K562 (cell line): ENCODE measurements around the gene ZDHHC3. TPM values are rescaled to one million over a fixed set of nuclear protein-coding genes. Genes with fewer than 3 reads are reported as not detected.

Source experiments
- ATAC-seq: fragments of 200-7000 bp; cut with Tn5 transposase; 3 replicates; pipeline ENCODE4 v1.9.1; 2020; ENCODE audit warnings: moderate library complexity
- BruUV-seq: library from RNA; stranded (reverse); fragments of 400-500 nt; replicated peaks from 2 replicates; lab custom pipeline; 2021; lab: Mats Ljungman, UMichigan
- CTCF ChIA-PET: fragments of 300-600 bp; formaldehyde crosslinking; extraction: SDS; loops from one replicate; lab custom pipeline; 2021; ENCODE audit warnings: low intra/inter-chr PET ratio; lab: Yijun Ruan, JAX
- POLR2A ChIA-PET: fragments of 300-600, 350-650 bp; sonication (Branson Sonifier 250); formaldehyde crosslinking; extraction: SDS; loops from one replicate; lab custom pipeline; 2021; ENCODE audit warnings: antibody characterized with exemption, inconsistent platforms; lab: Yijun Ruan, JAX
- DNase-seq, 4 experiments: peaks; one replicate each; pipeline versions ENCODE4 v3.0.0 to v3.0.0-alpha.2; 2011 to 2018; ENCODE audit warnings: low spot score in 3 of 4, mixed read lengths in 3 of 4; ENCODE audit errors: extremely low read depth in 1 of 4
- FAIRE-seq: peaks from 2 replicates; lab custom pipeline; 2011; peaks lifted over from hg19 to GRCh38; lab: Jason Lieb, UNC
- H2AFZ ChIP-seq: 2 replicates; pipeline ENCODE4 v1.6.0; 2011; ENCODE audit warnings: low read depth, low read length, control low read depth, inconsistent platforms
- H3K27ac ChIP-seq: fragments of 200-600 bp; 3 replicates; pipeline ENCODE4 v1.8.0; 2011; ENCODE audit warnings: low read depth, mild to moderate bottlenecking, control low read depth, inconsistent platforms, low read length, moderate library complexity, mixed read lengths; ENCODE audit errors: extremely low read depth
- H3K27me3 ChIP-seq, 2 experiments: fragments of 300-600 bp in 1 of 2; 2 replicates in 1 of 2; 3 replicates in 1 of 2; pipeline versions ENCODE4 v1.6.0 to v1.8.0; 2011; ENCODE audit warnings: inconsistent platforms in 2 of 2, low read length in 2 of 2, mild to moderate bottlenecking in 1 of 2, mixed read lengths in 1 of 2, moderate library complexity in 1 of 2; ENCODE audit not compliant: control insufficient read depth in 2 of 2, insufficient read depth in 2 of 2
- H3K36me3 ChIP-seq: fragments of 300-600 bp; 3 replicates; pipeline ENCODE4 v1.8.0; 2011; ENCODE audit warnings: mild to moderate bottlenecking, low read length, inconsistent platforms; ENCODE audit not compliant: control insufficient read depth, insufficient read depth
- H3K4me1 ChIP-seq, 2 experiments: fragments of 200-600 bp in 1 of 2; replicated peaks in 1 of 2; 2 replicates in 1 of 2; 3 replicates in 1 of 2; pipeline versions ENCODE4 v1.5.1 to v1.8.0; 2011; ENCODE audit warnings: inconsistent platforms in 2 of 2, low read length in 2 of 2, mild to moderate bottlenecking in 1 of 2, mixed read lengths in 1 of 2, moderate library complexity in 1 of 2; ENCODE audit not compliant: control insufficient read depth in 2 of 2, insufficient read depth in 2 of 2
- H3K4me2 ChIP-seq: 2 replicates; pipeline ENCODE4 v1.6.1; 2011; ENCODE audit warnings: low read length, control low read depth, inconsistent platforms, mixed read lengths; ENCODE audit not compliant: insufficient read depth
- H3K4me3 ChIP-seq: fragments of 200-600 bp; sonication (generic), shearing (Covaris generic); 2 replicates; pipeline ENCODE4 v1.5.1; 2016; ENCODE audit warnings: control low read depth, inconsistent platforms
- H3K79me2 ChIP-seq: fragments of 200-600 bp; 3 replicates; pipeline ENCODE4 v1.8.0; 2011; ENCODE audit warnings: low read length, inconsistent platforms; ENCODE audit not compliant: control insufficient read depth, insufficient read depth
- H3K9ac ChIP-seq, 2 experiments: 2 replicates each; pipeline versions ENCODE4 v1.6.0 to v1.6.1; 2011; ENCODE audit warnings: low read depth in 2 of 2, low read length in 2 of 2, control low read depth in 1 of 2, inconsistent platforms in 1 of 2, mild to moderate bottlenecking in 1 of 2, mixed read lengths in 1 of 2; ENCODE audit not compliant: insufficient read depth in 1 of 2
- H3K9me1 ChIP-seq: one replicate; pipeline ENCODE4 v1.6.0; 2011; ENCODE audit warnings: inconsistent platforms, mild to moderate bottlenecking, low read length, moderate library complexity; ENCODE audit not compliant: control insufficient read depth, insufficient read depth
- H3K9me3 ChIP-seq: replicated peaks from 2 replicates; pipeline ENCODE4 v1.5.1; 2011; ENCODE audit warnings: low read depth, low read length, inconsistent platforms; ENCODE audit not compliant: control insufficient read depth, insufficient read depth
- H4K20me1 ChIP-seq: replicated peaks from 2 replicates; pipeline ENCODE4 v1.6.1; 2011; ENCODE audit warnings: low read length, inconsistent platforms, mixed read lengths; ENCODE audit not compliant: control insufficient read depth, insufficient read depth
- PHB2 ChIP-seq: fragments of 450-650 bp; IDR thresholded peaks from 2 replicates; pipeline ENCODE4 v1.6.1; 2017; ENCODE audit warnings: low read depth
- SIRT6 ChIP-seq: IDR thresholded peaks from one replicate; pipeline ENCODE4 v1.6.1; 2012; ENCODE audit warnings: low read depth, mild to moderate bottlenecking, control low read depth, inconsistent platforms, low read length, moderate library complexity
- SMAD4 ChIP-seq: fragments of 250-450 bp; sonication (Bioruptor Pico); conservative IDR thresholded peaks from 2 replicates; pipeline ENCODE4 v1.8.0; 2021; ENCODE audit warnings: inconsistent platforms, mild to moderate bottlenecking, moderate library complexity
- WGBS: fragments of 100-300 bp; shearing (Covaris generic); methylation state at CpG from one replicate; pipeline ENCODE4 v1.1.6; 2016; ENCODE audit warnings: low coverage, mixed read lengths; ENCODE audit not compliant: insufficient coverage; ENCODE audit errors: missing lambda C conversion rate; 5-methylcytosine and 5-hydroxymethylcytosine counted together
- in situ Hi-C: fragments of 300-500 bp; cut with MboI; formaldehyde crosslinking; loops from 4 replicates; pipeline ENCODE4 v1.15.0; 2018; ENCODE audit warnings: inconsistent platforms, mixed read lengths
- intact Hi-C: fragments of 100-400 bp; cut with micrococcal nuclease; formaldehyde crosslinking; loops from 2 replicates; pipeline ENCODE4 v1.14.2; 2022
- polyA plus RNA-seq, 8 experiments: library from polyadenylated mRNA; depleted of rRNA in 4 of 8; stranded (reverse) in 5 of 8; unstranded in 3 of 8; fragments of >200 nt; fragmentation: Nextera tagmentation in 2 of 8; fragmentation: Illumina TruSeq in 1 of 8; extraction: Ambion mirVana in 2 of 8; extraction: Trizol in 1 of 8; gene quantifications; 2 replicates each; pipeline versions ENCODE4 v1.2.1 to v1.2.3, GENCODE V29; 2011 to 2014; ENCODE audit warnings: inconsistent platforms in 1 of 8, missing spikeins in 1 of 8
- total RNA-seq, 7 experiments: library from RNA; depleted of rRNA in 6 of 7; stranded (reverse); fragments of >200 nt in 6 of 7; fragmentation: Illumina TruSeq in 2 of 7; extraction: Trizol in 2 of 7; gene quantifications; 2 replicates each; pipeline versions ENCODE4 v1.2.1 to v1.2.3, GENCODE V29; 2011 to 2021; ENCODE audit warnings: low replicate concordance in 1 of 7
- TF ChIP-seq, protein P1 (sequence below): fragments of 200-800 bp; sonication (Bioruptor generic); IDR thresholded peaks from 2 replicates; pipeline ENCODE4 v1.6.1; 2016; ENCODE audit warnings: missing genetic modification characterization, missing compliant biosample characterization
- TF ChIP-seq, protein P2 (sequence below): sonication (generic); formaldehyde crosslinking; IDR thresholded peaks from 2 replicates; pipeline ENCODE4 v1.8.1; 2023; ENCODE audit warnings: mild to moderate bottlenecking, missing genetic modification reagents
- TF ChIP-seq, protein P3 (sequence below), 2 experiments: fragments of 450-650 bp; IDR thresholded peaks; 2 replicates each; pipeline ENCODE4 v1.6.1; 2018; ENCODE audit warnings: mild to moderate bottlenecking in 2 of 2, low read depth in 1 of 2; ENCODE audit not compliant: partially characterized antibody in 2 of 2

The ZDHHC3 gene
- total and polyA plus RNA-seq, 9 of the 15 experiments (the other 6 are each of a cell fraction or from before 2014, with no cell fraction given) = 10.3 to 120 (median 67.2) TPM

DNA sequence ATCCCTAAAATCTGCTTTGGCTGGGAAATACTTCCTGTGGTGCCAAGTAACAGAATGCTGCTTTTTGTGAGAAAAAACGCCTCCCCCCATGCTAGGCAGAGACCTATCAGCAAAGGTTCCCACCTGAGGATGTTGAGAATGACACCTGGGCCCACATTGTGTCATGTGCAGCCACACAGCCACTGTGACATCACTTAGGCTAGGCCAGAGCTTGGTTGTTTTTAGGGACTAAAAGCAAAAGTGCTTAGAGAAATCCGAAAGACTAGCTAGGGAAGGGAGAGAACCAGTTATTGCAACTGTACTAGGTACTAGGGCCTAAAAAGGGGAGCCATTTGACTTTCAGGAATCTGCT, 6.2 kb downstream of the ZDHHC3 start:
- POLR2A ChIA-PET = interaction anchor here (2.0 kb wide), 2 partner anchors 9 to 17 kb away, joined by 6 to 7 read pairs; no protein-coding TSS in a partner anchor
- Histone ChIP-seq H2AFZ (no peak overlapping the region), H3K9me1 (peaks cover 11% of the 10 kb centered on the region), H3K27ac (no peak overlapping the region), H3K4me3 (no peak overlapping the region), H4K20me1 (peaks cover 13% of the 10 kb centered on the region), H3K36me3 (peaks cover 19% of the 10 kb centered on the region), H3K79me2 (peaks cover 82% of the 10 kb centered on the region), H3K27me3 (no peaks in the 10 kb centered on the region), H3K9me3 (no peaks in the 10 kb centered on the region), H3K9ac (peak overlapping the region in 1 of 2 experiments; percentile 72; a peak in 1 of 4 replicates), H3K4me1 (peaks cover 38 to 58% of the 10 kb centered on the region in 2 experiments), H3K4me2 (no peak overlapping the region)
- no peak for ATAC-seq
- FAIRE-seq = no peak
- WGBS = 47% methylated on average over 2 of the region's 2 CpGs
- intact Hi-C loops (no loop called here), in situ Hi-C loops (no loop called here)
- no TSS peak for BruUV-seq
- DNase-seq = no peak
- CTCF ChIA-PET = no interaction called here
- TF ChIP-seq, protein P1, sequence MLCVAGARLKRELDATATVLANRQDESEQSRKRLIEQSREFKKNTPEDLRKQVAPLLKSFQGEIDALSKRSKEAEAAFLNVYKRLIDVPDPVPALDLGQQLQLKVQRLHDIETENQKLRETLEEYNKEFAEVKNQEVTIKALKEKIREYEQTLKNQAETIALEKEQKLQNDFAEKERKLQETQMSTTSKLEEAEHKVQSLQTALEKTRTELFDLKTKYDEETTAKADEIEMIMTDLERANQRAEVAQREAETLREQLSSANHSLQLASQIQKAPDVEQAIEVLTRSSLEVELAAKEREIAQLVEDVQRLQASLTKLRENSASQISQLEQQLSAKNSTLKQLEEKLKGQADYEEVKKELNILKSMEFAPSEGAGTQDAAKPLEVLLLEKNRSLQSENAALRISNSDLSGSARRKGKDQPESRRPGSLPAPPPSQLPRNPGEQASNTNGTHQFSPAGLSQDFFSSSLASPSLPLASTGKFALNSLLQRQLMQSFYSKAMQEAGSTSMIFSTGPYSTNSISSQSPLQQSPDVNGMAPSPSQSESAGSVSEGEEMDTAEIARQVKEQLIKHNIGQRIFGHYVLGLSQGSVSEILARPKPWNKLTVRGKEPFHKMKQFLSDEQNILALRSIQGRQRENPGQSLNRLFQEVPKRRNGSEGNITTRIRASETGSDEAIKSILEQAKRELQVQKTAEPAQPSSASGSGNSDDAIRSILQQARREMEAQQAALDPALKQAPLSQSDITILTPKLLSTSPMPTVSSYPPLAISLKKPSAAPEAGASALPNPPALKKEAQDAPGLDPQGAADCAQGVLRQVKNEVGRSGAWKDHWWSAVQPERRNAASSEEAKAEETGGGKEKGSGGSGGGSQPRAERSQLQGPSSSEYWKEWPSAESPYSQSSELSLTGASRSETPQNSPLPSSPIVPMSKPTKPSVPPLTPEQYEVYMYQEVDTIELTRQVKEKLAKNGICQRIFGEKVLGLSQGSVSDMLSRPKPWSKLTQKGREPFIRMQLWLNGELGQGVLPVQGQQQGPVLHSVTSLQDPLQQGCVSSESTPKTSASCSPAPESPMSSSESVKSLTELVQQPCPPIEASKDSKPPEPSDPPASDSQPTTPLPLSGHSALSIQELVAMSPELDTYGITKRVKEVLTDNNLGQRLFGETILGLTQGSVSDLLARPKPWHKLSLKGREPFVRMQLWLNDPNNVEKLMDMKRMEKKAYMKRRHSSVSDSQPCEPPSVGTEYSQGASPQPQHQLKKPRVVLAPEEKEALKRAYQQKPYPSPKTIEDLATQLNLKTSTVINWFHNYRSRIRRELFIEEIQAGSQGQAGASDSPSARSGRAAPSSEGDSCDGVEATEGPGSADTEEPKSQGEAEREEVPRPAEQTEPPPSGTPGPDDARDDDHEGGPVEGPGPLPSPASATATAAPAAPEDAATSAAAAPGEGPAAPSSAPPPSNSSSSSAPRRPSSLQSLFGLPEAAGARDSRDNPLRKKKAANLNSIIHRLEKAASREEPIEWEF = no peak
- no peak for TF ChIP-seq SMAD4 (CRISPR knock-in tag)
- no peak for TF ChIP-seq PHB2
- TF ChIP-seq SIRT6 = no peak
- TF ChIP-seq, protein P2, sequence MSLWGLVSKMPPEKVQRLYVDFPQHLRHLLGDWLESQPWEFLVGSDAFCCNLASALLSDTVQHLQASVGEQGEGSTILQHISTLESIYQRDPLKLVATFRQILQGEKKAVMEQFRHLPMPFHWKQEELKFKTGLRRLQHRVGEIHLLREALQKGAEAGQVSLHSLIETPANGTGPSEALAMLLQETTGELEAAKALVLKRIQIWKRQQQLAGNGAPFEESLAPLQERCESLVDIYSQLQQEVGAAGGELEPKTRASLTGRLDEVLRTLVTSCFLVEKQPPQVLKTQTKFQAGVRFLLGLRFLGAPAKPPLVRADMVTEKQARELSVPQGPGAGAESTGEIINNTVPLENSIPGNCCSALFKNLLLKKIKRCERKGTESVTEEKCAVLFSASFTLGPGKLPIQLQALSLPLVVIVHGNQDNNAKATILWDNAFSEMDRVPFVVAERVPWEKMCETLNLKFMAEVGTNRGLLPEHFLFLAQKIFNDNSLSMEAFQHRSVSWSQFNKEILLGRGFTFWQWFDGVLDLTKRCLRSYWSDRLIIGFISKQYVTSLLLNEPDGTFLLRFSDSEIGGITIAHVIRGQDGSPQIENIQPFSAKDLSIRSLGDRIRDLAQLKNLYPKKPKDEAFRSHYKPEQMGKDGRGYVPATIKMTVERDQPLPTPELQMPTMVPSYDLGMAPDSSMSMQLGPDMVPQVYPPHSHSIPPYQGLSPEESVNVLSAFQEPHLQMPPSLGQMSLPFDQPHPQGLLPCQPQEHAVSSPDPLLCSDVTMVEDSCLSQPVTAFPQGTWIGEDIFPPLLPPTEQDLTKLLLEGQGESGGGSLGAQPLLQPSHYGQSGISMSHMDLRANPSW (CRISPR knock-in tag) = no peak
- TF ChIP-seq, protein P3, sequence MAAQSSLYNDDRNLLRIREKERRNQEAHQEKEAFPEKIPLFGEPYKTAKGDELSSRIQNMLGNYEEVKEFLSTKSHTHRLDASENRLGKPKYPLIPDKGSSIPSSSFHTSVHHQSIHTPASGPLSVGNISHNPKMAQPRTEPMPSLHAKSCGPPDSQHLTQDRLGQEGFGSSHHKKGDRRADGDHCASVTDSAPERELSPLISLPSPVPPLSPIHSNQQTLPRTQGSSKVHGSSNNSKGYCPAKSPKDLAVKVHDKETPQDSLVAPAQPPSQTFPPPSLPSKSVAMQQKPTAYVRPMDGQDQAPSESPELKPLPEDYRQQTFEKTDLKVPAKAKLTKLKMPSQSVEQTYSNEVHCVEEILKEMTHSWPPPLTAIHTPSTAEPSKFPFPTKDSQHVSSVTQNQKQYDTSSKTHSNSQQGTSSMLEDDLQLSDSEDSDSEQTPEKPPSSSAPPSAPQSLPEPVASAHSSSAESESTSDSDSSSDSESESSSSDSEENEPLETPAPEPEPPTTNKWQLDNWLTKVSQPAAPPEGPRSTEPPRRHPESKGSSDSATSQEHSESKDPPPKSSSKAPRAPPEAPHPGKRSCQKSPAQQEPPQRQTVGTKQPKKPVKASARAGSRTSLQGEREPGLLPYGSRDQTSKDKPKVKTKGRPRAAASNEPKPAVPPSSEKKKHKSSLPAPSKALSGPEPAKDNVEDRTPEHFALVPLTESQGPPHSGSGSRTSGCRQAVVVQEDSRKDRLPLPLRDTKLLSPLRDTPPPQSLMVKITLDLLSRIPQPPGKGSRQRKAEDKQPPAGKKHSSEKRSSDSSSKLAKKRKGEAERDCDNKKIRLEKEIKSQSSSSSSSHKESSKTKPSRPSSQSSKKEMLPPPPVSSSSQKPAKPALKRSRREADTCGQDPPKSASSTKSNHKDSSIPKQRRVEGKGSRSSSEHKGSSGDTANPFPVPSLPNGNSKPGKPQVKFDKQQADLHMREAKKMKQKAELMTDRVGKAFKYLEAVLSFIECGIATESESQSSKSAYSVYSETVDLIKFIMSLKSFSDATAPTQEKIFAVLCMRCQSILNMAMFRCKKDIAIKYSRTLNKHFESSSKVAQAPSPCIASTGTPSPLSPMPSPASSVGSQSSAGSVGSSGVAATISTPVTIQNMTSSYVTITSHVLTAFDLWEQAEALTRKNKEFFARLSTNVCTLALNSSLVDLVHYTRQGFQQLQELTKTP (IDR thresholded peaks at IDR 0.05; ENCODE audit: low read depth in 1 of 2, partially characterized antibody in 2 of 2) = no peak
